A549 (cell line): Measurements from ENCODE around the gene SPPL3. TPM values are rescaled to one million over a fixed set of nuclear protein-coding genes. Genes with fewer than 3 reads are reported as not detected.
"Not testable (repeated sequence)": the region's sequence is repeated elsewhere in the genome, so short reads cannot be mapped to it uniquely, and the experiment has no call there.

Experiments
- ATAC-seq, 2 experiments: fragments of 200-7000 bp in 1 of 2; fragments of >200 bp in 1 of 2; cut with Nextera tagmentation in 1 of 2; cut with Tn5 transposase in 1 of 2; 3 replicates each; pipeline versions ENCODE4 v1.8.0 to v1.9.1; 2018 to 2020; ENCODE audit warnings: mild to moderate bottlenecking in 1 of 2, moderate library complexity in 1 of 2
- CTCF ChIA-PET: fragments of 300-600 bp; sonication (Branson Sonifier 250); formaldehyde crosslinking; extraction: SDS; loops from one replicate; lab custom pipeline; 2021; ENCODE audit warnings: antibody characterized with exemption, inconsistent platforms; lab: Yijun Ruan, JAX
- POLR2A ChIA-PET: fragments of 350-600 bp; formaldehyde crosslinking; extraction: SDS; loops from one replicate; lab custom pipeline; 2021; ENCODE audit warnings: antibody characterized with exemption, inconsistent platforms; lab: Yijun Ruan, JAX
- DNase-seq, 2 experiments: peaks; one replicate each; pipeline versions ENCODE4 v3.0.0 to v3.0.0-alpha.2; 2011 to 2016; ENCODE audit warnings: low read depth in 1 of 2, low spot score in 1 of 2
- FAIRE-seq: peaks from 2 replicates; lab custom pipeline; 2011; peaks lifted over from hg19 to GRCh38; lab: Jason Lieb, UNC
- H3K27ac ChIP-seq, 2 experiments: fragments of >200 bp; sonication (Bioruptor Twin); formaldehyde crosslinking; 3 replicates each; pipeline ENCODE4 v1.5.1; 2016 to 2017
- H3K4me1 ChIP-seq: fragments of >200 bp; sonication (Bioruptor Twin); formaldehyde crosslinking; 3 replicates; pipeline ENCODE4 v1.6.1; 2016
- H3K4me2 ChIP-seq: fragments of >200 bp; sonication (Bioruptor Twin); formaldehyde crosslinking; 3 replicates; pipeline ENCODE4 v1.6.1; 2016
- H3K4me3 ChIP-seq: fragments of >200 bp; sonication (Bioruptor Twin); formaldehyde crosslinking; 3 replicates; pipeline ENCODE4 v1.5.1; 2016
- H3K9me3 ChIP-seq: fragments of >200 bp; sonication (Bioruptor Twin); formaldehyde crosslinking; 3 replicates; pipeline ENCODE4 v1.6.1; 2016
- CBX2 ChIP-seq: fragments of 200-600 bp; sonication (generic); IDR thresholded peaks from 2 replicates; pipeline ENCODE4 v1.6.1; 2016; ENCODE audit warnings: low read depth, mild to moderate bottlenecking, borderline replicate concordance
- CHD4 ChIP-seq: fragments of 200-600 bp; sonication (generic); IDR thresholded peaks from 2 replicates; pipeline ENCODE4 v1.6.1; 2016; ENCODE audit warnings: antibody characterized with exemption, mild to moderate bottlenecking, borderline replicate concordance
- EHF ChIP-seq: fragments of 250-450 bp; sonication (Bioruptor Pico); IDR thresholded peaks from 2 replicates; pipeline ENCODE4 v1.5.0; 2020; ENCODE audit warnings: mild to moderate bottlenecking
- EHMT2 ChIP-seq: fragments of 200-600 bp; sonication (generic); IDR thresholded peaks from 2 replicates; pipeline ENCODE4 v1.6.1; 2016; ENCODE audit warnings: antibody characterized with exemption, low read depth, mild to moderate bottlenecking, moderate library complexity
- EP300 ChIP-seq, 2 experiments: fragments of >200 bp; sonication (Bioruptor Twin); formaldehyde crosslinking; IDR thresholded peaks; 2 replicates in 1 of 2; 3 replicates in 1 of 2; pipeline ENCODE4 v1.6.1; 2016 to 2017
- ESRRA ChIP-seq: fragments of 150-350 bp; IDR thresholded peaks from 2 replicates; pipeline ENCODE4 v1.6.1; 2014; ENCODE audit warnings: mild to moderate bottlenecking, low read length, borderline replicate concordance
- GATA3 ChIP-seq: IDR thresholded peaks from 2 replicates; pipeline ENCODE4 v1.6.1; 2012; ENCODE audit warnings: borderline replicate concordance
- HDAC2 ChIP-seq: fragments of 200-600 bp; sonication (generic); IDR thresholded peaks from 2 replicates; pipeline ENCODE4 v1.6.1; 2016
- HMGXB4 ChIP-seq: fragments of 250-450 bp; sonication (Bioruptor Pico); IDR thresholded peaks from 2 replicates; pipeline ENCODE4 v1.5.0; 2021; ENCODE audit warnings: mild to moderate bottlenecking, moderate library complexity, borderline replicate concordance
- HOXA7 ChIP-seq: fragments of 250-450 bp; sonication (Bioruptor Pico); IDR thresholded peaks from 2 replicates; pipeline ENCODE4 v1.5.0; 2020; ENCODE audit warnings: mild to moderate bottlenecking, moderate library complexity
- HOXB13 ChIP-seq: fragments of 250-450 bp; sonication (Bioruptor Pico); IDR thresholded peaks from 2 replicates; pipeline ENCODE4 v1.5.0; 2020; ENCODE audit warnings: low read depth, mild to moderate bottlenecking, moderate library complexity
- HOXB5 ChIP-seq: fragments of 250-450 bp; sonication (Bioruptor Pico); IDR thresholded peaks from 2 replicates; pipeline ENCODE4 v1.5.0; 2020; ENCODE audit warnings: mild to moderate bottlenecking, moderate library complexity
- JUN ChIP-seq, 2 experiments: fragments of >200 bp; sonication (Bioruptor Twin); formaldehyde crosslinking; IDR thresholded peaks; 2 replicates in 1 of 2; 3 replicates in 1 of 2; pipeline ENCODE4 v1.6.1; 2016 to 2017
- KDM1A ChIP-seq: fragments of 200-600 bp; sonication (generic); IDR thresholded peaks from 2 replicates; pipeline ENCODE4 v1.6.1; 2016; ENCODE audit warnings: low read depth, mild to moderate bottlenecking
- KDM5A ChIP-seq: fragments of 200-600 bp; sonication (generic); IDR thresholded peaks from 2 replicates; pipeline ENCODE4 v1.6.1; 2016; ENCODE audit warnings: antibody characterized with exemption, mild to moderate bottlenecking
- MAFK ChIP-seq: fragments of 450-650 bp; IDR thresholded peaks from 2 replicates; pipeline ENCODE4 v1.6.1; 2014; ENCODE audit not compliant: partially characterized antibody
- POLR2A ChIP-seq: IDR thresholded peaks from 2 replicates; pipeline ENCODE4 v1.6.1; 2012; ENCODE audit warnings: mild to moderate bottlenecking, low read length
- RAD21 ChIP-seq, 2 experiments: fragments of >200 bp in 1 of 2; sonication (Bioruptor Twin) in 1 of 2; formaldehyde crosslinking in 1 of 2; IDR thresholded peaks in 1 of 2; conservative IDR thresholded peaks in 1 of 2; 2 replicates in 1 of 2; 3 replicates in 1 of 2; pipeline ENCODE4 v1.6.1; 2012 to 2018; ENCODE audit warnings: inconsistent platforms in 1 of 2
- SMC3 ChIP-seq: fragments of >200 bp; sonication (Bioruptor Twin); formaldehyde crosslinking; IDR thresholded peaks from 3 replicates; pipeline ENCODE4 v1.6.1; 2018; ENCODE audit warnings: inconsistent platforms
- TP53 ChIP-seq: fragments of 250-450 bp; sonication (Bioruptor Pico); IDR thresholded peaks from 2 replicates; pipeline ENCODE4 v1.5.0; 2021; ENCODE audit warnings: mild to moderate bottlenecking, moderate library complexity
- ZFP36 ChIP-seq: fragments of 450-650 bp; IDR thresholded peaks from 2 replicates; pipeline ENCODE4 v1.6.1; 2014; ENCODE audit warnings: borderline replicate concordance; ENCODE audit not compliant: partially characterized antibody
- WGBS: methylation state at CpG from one replicate; pipeline ENCODE4 v1.1.6; 2017; ENCODE audit errors: missing lambda C conversion rate; 5-methylcytosine and 5-hydroxymethylcytosine counted together
- polyA plus RNA-seq, 4 experiments: library from polyadenylated mRNA; depleted of rRNA in 3 of 4; stranded (reverse); fragments of >200 nt; fragmentation: RNase III in 1 of 4; extraction: RNeasy Plus Mini Kit Qiagen cat#74134 plus additional on column Dnase treatment in 1 of 4; gene quantifications; 2 replicates in 3 of 4; 3 replicates in 1 of 4; pipeline ENCODE4 v1.2.3, GENCODE V29; 2011 to 2017
- TF ChIP-seq, protein P1 (sequence below): fragments of >200 bp; sonication (Bioruptor Twin); formaldehyde crosslinking; IDR thresholded peaks from 3 replicates; pipeline ENCODE4 v1.5.1; 2016
- TF ChIP-seq, protein P2 (sequence below): IDR thresholded peaks from 2 replicates; pipeline ENCODE4 v1.6.1; 2012

The SPPL3 gene
- polyA plus RNA-seq, 2 of the 4 experiments (the other 2 are of a cell fraction) = 25.0 to 26.6 TPM

DNA sequence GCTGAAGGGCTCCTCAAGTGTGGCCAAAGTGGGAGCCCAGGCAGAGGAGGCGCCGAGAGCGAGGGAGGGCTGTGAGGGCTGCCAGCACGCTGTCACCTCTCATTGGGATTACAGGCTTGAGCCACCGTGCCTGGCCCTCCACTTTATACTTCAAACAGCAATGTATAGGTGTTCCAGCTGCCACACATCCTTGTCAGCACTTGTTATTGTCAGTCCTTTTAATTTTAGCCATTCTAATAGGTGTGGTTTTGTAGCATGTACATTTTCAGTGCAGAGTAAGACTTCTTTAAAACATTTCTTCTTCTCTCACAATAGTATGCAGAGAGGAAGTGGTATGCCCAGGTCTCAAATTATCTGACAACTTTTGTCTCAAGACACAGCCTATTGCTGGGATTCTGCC is 46.6 kb upstream of the SPPL3 start:
- no peak for ATAC-seq
- FAIRE-seq = no peak
- H3K4me1 ChIP-seq = no peaks in the 10 kb centered on the region
- H3K4me2 ChIP-seq = no peak overlapping the region
- ChIA-PET CTCF (interaction anchor here (3.0 kb wide), 1 partner anchor 21 kb away, joined by 13 read pairs; no protein-coding TSS in a partner anchor), POLR2A (no interaction called here)
- no peaks in the 10 kb centered on the region for H3K9me3 ChIP-seq
- no peak overlapping the region for H3K27ac ChIP-seq
- no peak overlapping the region for H3K4me3 ChIP-seq
- 89% methylated on average over 5 of the region's 5 CpGs for WGBS
- DNase-seq = no peak
- TF ChIP-seq KDM5A = no peak
- TF ChIP-seq CBX2 = no peak
- TF ChIP-seq KDM1A = no peak
- TF ChIP-seq ZFP36 = peak; percentile 55
- no peak for TF ChIP-seq HDAC2
- no peak for TF ChIP-seq HOXA7 (CRISPR knock-in tag)

DNA sequence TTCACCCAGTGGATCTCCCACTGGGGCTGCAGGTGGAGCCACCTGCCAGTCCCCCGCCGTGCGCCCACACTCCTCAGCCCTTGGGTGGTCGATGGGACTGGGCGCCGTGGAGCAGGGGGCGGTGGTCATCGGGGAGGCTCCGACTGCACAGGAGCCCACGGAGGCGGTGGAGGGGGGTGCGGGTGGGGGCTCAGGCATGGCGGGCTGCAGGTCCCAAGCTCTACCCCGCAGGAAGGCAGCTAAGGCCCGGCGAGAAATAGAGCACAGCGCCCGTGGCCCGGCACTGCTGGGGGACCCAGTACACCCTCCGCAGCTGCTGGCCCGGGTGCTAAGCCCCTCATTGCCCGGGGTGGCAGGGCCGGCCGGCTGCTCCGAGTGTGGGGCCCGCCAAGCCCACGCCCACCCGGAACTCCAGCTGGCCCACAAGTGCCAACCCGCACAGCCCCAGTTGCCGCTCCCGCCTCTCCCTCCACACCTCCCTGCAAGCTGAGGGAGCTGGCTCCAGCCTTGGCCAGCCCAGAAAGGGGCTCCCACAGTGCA is 46.2 kb upstream of the SPPL3 start:
- H3K9me3 ChIP-seq, H3K4me1 ChIP-seq, H3K4me2 ChIP-seq, H3K27ac ChIP-seq, H3K4me3 ChIP-seq, ATAC-seq, DNase-seq, POLR2A ChIA-PET, FAIRE-seq, CTCF ChIA-PET: not testable (repeated sequence)
- 92% methylated on average over 18 of the region's 31 CpGs for WGBS

DNA sequence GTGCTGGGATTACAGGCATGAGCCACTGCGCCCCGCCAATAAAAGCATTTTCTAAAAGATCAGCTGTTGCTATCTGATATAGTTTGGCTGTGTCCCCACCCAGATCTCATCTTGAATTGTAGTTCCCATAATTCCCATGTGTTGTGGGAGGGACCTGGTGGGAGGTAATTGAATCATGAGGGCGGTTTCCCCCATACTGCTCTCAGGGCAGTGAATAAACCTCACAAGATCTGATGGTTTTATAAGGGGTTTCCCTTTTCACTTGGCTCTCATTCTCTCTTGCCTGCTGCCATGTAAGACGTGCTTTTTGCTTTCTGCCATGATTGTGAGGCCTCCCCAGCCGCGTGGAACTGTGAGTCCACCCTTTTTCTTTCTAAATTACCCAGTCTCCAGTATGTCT is 41.4 kb upstream of the SPPL3 start:
- DNase-seq, ATAC-seq, H3K4me2 ChIP-seq, H3K4me1 ChIP-seq, H3K27ac ChIP-seq, H3K9me3 ChIP-seq, POLR2A ChIA-PET, H3K4me3 ChIP-seq, FAIRE-seq: not testable (repeated sequence)
- 97% methylated on average over 6 of the region's 6 CpGs for WGBS
- CTCF ChIA-PET = interaction anchor here (0.6 to 4.9 kb wide), 6 partner anchors 9 to 243 kb away, joined by 3 to 34 read pairs (median 4); no protein-coding TSS in a partner anchor

- CTCF ChIA-PET = interaction anchor here (0.6 to 4.9 kb wide), 16 partner anchors 9 to 242 kb away, joined by 3 to 34 read pairs (median 4); partner anchors contain the start of gene HNF1A
- DNase-seq (peak; percentile 70 to 82), FAIRE-seq (no peak), ATAC-seq (peak; percentile 90 to 92)
- no peak overlapping the region for H3K27ac ChIP-seq
- H3K4me2 ChIP-seq = no peak overlapping the region
- no peak overlapping the region for H3K4me3 ChIP-seq
- no peaks in the 10 kb centered on the region for H3K9me3 ChIP-seq
- peaks cover 4% of the 10 kb centered on the region; the same call in 1 of the 3 replicates for H3K4me1 ChIP-seq
- TF ChIP-seq RAD21 (conservative IDR thresholded peaks at IDR 0.05 in 1 of 2, IDR thresholded peaks at IDR 0.05 in 1 of 2) (peak; percentile 65 to 80), ESRRA (no peak), CHD4 (no peak), SMC3 (peak; percentile 87), GATA3 (no peak)
- TF ChIP-seq, protein P1, sequence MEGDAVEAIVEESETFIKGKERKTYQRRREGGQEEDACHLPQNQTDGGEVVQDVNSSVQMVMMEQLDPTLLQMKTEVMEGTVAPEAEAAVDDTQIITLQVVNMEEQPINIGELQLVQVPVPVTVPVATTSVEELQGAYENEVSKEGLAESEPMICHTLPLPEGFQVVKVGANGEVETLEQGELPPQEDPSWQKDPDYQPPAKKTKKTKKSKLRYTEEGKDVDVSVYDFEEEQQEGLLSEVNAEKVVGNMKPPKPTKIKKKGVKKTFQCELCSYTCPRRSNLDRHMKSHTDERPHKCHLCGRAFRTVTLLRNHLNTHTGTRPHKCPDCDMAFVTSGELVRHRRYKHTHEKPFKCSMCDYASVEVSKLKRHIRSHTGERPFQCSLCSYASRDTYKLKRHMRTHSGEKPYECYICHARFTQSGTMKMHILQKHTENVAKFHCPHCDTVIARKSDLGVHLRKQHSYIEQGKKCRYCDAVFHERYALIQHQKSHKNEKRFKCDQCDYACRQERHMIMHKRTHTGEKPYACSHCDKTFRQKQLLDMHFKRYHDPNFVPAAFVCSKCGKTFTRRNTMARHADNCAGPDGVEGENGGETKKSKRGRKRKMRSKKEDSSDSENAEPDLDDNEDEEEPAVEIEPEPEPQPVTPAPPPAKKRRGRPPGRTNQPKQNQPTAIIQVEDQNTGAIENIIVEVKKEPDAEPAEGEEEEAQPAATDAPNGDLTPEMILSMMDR = peak; percentile 74
- WGBS = 38% methylated on average over 9 of the region's 9 CpGs
- POLR2A ChIA-PET = no interaction called here
These were observed 40.6 kb upstream of the SPPL3 start for GRCh38 chr12:120944645-120945217.

- ATAC-seq = no peak
- ChIA-PET CTCF (interaction anchor here (0.9 to 4.9 kb wide), 15 partner anchors 12 to 182 kb away, joined by 3 to 34 read pairs (median 4); partner anchors contain the start of gene HNF1A), POLR2A (no interaction called here)
- no peak overlapping the region for H3K4me3 ChIP-seq
- DNase-seq = no peak
- H3K4me2 ChIP-seq = no peak overlapping the region
- 93% methylated on average over 3 of the region's 3 CpGs for WGBS
- H3K9me3 ChIP-seq = no peaks in the 10 kb centered on the region
- H3K4me1 ChIP-seq = peaks cover 4% of the 10 kb centered on the region; the same call in 1 of the 3 replicates
- no peak for FAIRE-seq
- H3K27ac ChIP-seq = no peak overlapping the region
- TF ChIP-seq, protein P2, sequence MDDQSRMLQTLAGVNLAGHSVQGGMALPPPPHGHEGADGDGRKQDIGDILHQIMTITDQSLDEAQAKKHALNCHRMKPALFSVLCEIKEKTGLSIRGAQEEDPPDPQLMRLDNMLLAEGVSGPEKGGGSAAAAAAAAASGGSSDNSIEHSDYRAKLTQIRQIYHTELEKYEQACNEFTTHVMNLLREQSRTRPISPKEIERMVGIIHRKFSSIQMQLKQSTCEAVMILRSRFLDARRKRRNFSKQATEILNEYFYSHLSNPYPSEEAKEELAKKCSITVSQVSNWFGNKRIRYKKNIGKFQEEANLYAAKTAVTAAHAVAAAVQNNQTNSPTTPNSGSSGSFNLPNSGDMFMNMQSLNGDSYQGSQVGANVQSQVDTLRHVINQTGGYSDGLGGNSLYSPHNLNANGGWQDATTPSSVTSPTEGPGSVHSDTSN = no peak
- TF ChIP-seq EHMT2 = no peak
- TF ChIP-seq EHF (CRISPR knock-in tag) = no peak
- no peak for TF ChIP-seq TP53 (CRISPR knock-in tag)
- no peak for TF ChIP-seq HOXB13
- no peak for TF ChIP-seq JUN (IDR thresholded peaks at IDR 0.05)
- no peak for TF ChIP-seq CBX2
- no peak for TF ChIP-seq POLR2A
- TF ChIP-seq HOXA7 (CRISPR knock-in tag) = no peak
- no peak for TF ChIP-seq HMGXB4 (CRISPR knock-in tag)
- TF ChIP-seq HOXB5 (CRISPR knock-in tag) = no peak
- TF ChIP-seq MAFK = no peak
- no peak for TF ChIP-seq EP300 (IDR thresholded peaks at IDR 0.05)
These were observed 39.3 kb upstream of the SPPL3 start for GRCh38 chr12:120943482-120943881.
